Measurements from ENCODE around the gene MBOAT1.

GRCh38 chr6:20086992-20087391 lies 125.3 kb downstream of the MBOAT1 start:
- TF ChIP-seq CTCF (IDR thresholded peaks at IDR 0.05 in 8 of 11, conservative IDR thresholded peaks at IDR 0.05 in 3 of 11) (no peak), POLR2A (IDR thresholded peaks at IDR 0.05) (no peak)
